Prostate gland (tissue), 2 donors: Measurements from ENCODE around the gene COPB1. TPM values are rescaled to one million over a fixed set of nuclear protein-coding genes. Genes with fewer than 3 reads are reported as not detected.
"Not testable (repeated sequence)": the region's sequence is repeated elsewhere in the genome, so short reads cannot be mapped to it uniquely, and the experiment has no call there.

ENCODE experiments used
- DNase-seq: peaks from one replicate; pipeline ENCODE4 v3.0.0-alpha.2; 2019; ENCODE audit warnings: low spot score
- H3K27ac ChIP-seq, 2 donors: fragments of 200-600 bp; sonication (generic); 2 replicates each; pipeline ENCODE4 v1.5.1; 2017 to 2019
- H3K27me3 ChIP-seq: fragments of 200-600 bp; sonication (generic); replicated peaks from 2 replicates; pipeline ENCODE4 v1.5.1; 2019; ENCODE audit not compliant: insufficient read depth
- H3K36me3 ChIP-seq, 2 donors: fragments of 200-600 bp; sonication (generic); 1 replicate in 1 of 2; 2 replicates in 1 of 2; pipeline versions ENCODE4 v1.5.1 to v1.8.1; 2017 to 2019
- H3K4me1 ChIP-seq: fragments of 200-600 bp; sonication (generic); replicated peaks from 2 replicates; pipeline ENCODE4 v1.5.1; 2019
- H3K4me3 ChIP-seq, 2 donors: fragments of 200-600 bp; sonication (generic); 2 replicates each; pipeline ENCODE4 v1.5.1; 2017 to 2019
- H3K9me3 ChIP-seq: fragments of 200-600 bp; sonication (generic); 2 replicates; pipeline ENCODE4 v1.5.1; 2017
- CTCF ChIP-seq, 4 experiments: fragments of 200-600 bp in 2 of 4; fragments of 450-650 bp in 2 of 4; sonication (generic) in 2 of 4; IDR thresholded peaks; 1 replicate in 3 of 4; 2 replicates in 1 of 4; pipeline ENCODE4 v1.5.1; 2016 to 2019; ENCODE audit warnings: antibody characterized with exemption in 4 of 4, mild to moderate bottlenecking in 2 of 4, moderate library complexity in 2 of 4
- POLR2A ChIP-seq: fragments of 450-650 bp; IDR thresholded peaks from one replicate; pipeline ENCODE4 v1.6.1; 2016; ENCODE audit warnings: antibody characterized with exemption, mild to moderate bottlenecking
- POLR2AphosphoS5 ChIP-seq: sonication (generic); formaldehyde crosslinking; IDR thresholded peaks from one replicate; pipeline ENCODE4 v1.6.1; 2017; ENCODE audit warnings: antibody characterized with exemption
- WGBS: methylation state at CpG from one replicate; pipeline ENCODE4 v1.1.5; 2018; 5-methylcytosine and 5-hydroxymethylcytosine counted together
- intact Hi-C: fragments of 100-400 bp; cut with DNase I; formaldehyde crosslinking; loops from one replicate; pipeline ENCODE4 v1.14.2; 2022
- total RNA-seq, 2 donors: library from RNA; depleted of rRNA; stranded (reverse); fragments of >200 nt; gene quantifications; one replicate each; pipeline ENCODE4 v1.1.0, GENCODE V29; 2016

COPB1 gene
- total RNA-seq, 2 donors from 2014 or later, result 77.7 to 145 TPM

- no peaks in the 10 kb centered on the region for H3K4me1 ChIP-seq
- no peak for DNase-seq
- H3K27me3 ChIP-seq, result no peaks in the 10 kb centered on the region
- intact Hi-C loops, result loop anchor here (5.0 kb wide), 2 partner anchors 103 to 368 kb away; partner anchors contain the start of gene PDE3B
- no peak overlapping the region for H3K4me3 ChIP-seq
- H3K9me3 ChIP-seq, result no peaks in the 10 kb centered on the region
- no peak overlapping the region for H3K27ac ChIP-seq
- TF ChIP-seq POLR2AphosphoS5, result no peak
- no peak for TF ChIP-seq CTCF (IDR thresholded peaks at IDR 0.05)
- TF ChIP-seq POLR2A, result no peak
- H3K36me3 ChIP-seq, result no peaks in the 10 kb centered on the region
- WGBS, result 75% methylated on average over 3 of the region's 3 CpGs
These were observed 39.4 kb upstream of the COPB1 start for GRCh38 chr11:14538926-14539554.

GRCh38 chr11:14538271-14538925 lies 38.8 kb upstream of the COPB1 start:
- H3K9me3 ChIP-seq, result no peaks in the 10 kb centered on the region
- H3K36me3 ChIP-seq, result no peaks in the 10 kb centered on the region
- intact Hi-C loops, result loop anchor here (5.0 kb wide), 2 partner anchors 104 to 369 kb away; partner anchors contain the start of gene PDE3B
- H3K27me3 ChIP-seq, result no peaks in the 10 kb centered on the region
- no peak overlapping the region for H3K4me3 ChIP-seq
- no peak for DNase-seq
- no peak for TF ChIP-seq POLR2AphosphoS5
- no peak for TF ChIP-seq POLR2A
- TF ChIP-seq CTCF (IDR thresholded peaks at IDR 0.05), result no peak
- 51% methylated on average over 6 of the region's 6 CpGs for WGBS
- H3K4me1 ChIP-seq, result no peaks in the 10 kb centered on the region
- peak overlapping the region; percentile 4 to 26 for H3K27ac ChIP-seq

GRCh38 chr11:14537134-14537599 lies 37.6 kb upstream of the COPB1 start:
- no peaks in the 10 kb centered on the region for H3K36me3 ChIP-seq
- H3K4me1 ChIP-seq, result no peaks in the 10 kb centered on the region
- TF ChIP-seq POLR2AphosphoS5 (no peak), POLR2A (no peak), CTCF (IDR thresholded peaks at IDR 0.05) (peak; percentile 39 to 73 (median 70))
- DNase-seq, result no peak
- no peak overlapping the region for H3K27ac ChIP-seq
- H3K4me3 ChIP-seq, result no peak overlapping the region
- 8% methylated on average over 5 of the region's 5 CpGs for WGBS
- intact Hi-C loops, result loop anchor here (5.0 kb wide), 2 partner anchors 105 to 370 kb away; partner anchors contain the start of gene PDE3B
- H3K27me3 ChIP-seq, result no peaks in the 10 kb centered on the region
- no peaks in the 10 kb centered on the region for H3K9me3 ChIP-seq

GRCh38 chr11:14535166-14535565 lies 35.6 kb upstream of the COPB1 start:
- WGBS, result 87% methylated on average over 4 of the region's 4 CpGs
- not testable (repeated sequence) for H3K27ac ChIP-seq, H3K4me3 ChIP-seq, H3K4me1 ChIP-seq, DNase-seq, H3K27me3 ChIP-seq, H3K9me3 ChIP-seq, H3K36me3 ChIP-seq
- intact Hi-C loops, result loop anchor here (5.0 kb wide), 2 partner anchors 107 to 372 kb away; partner anchors contain the start of gene PDE3B

- TF ChIP-seq POLR2A (no peak), POLR2AphosphoS5 (no peak), CTCF (IDR thresholded peaks at IDR 0.05) (no peak)
- DNase-seq, result no peak
- WGBS, result 97% methylated on average over 2 of the region's 2 CpGs
- Histone ChIP-seq H3K4me1 (no peaks in the 10 kb centered on the region), H3K36me3 (no peaks in the 10 kb centered on the region), H3K9me3 (no peaks in the 10 kb centered on the region), H3K4me3 (no peak overlapping the region), H3K27me3 (no peaks in the 10 kb centered on the region), H3K27ac (no peak overlapping the region)
- intact Hi-C loops, result no loop called here
These were observed 30.3 kb upstream of the COPB1 start for GRCh38 chr11:14529951-14530350.
